HepG2 (cell line): ENCODE results near the gene SHBG. TPM values are rescaled to one million over a fixed set of nuclear protein-coding genes. Genes with fewer than 3 reads are reported as not detected.

Experiments used
- ARHGAP35 ChIP-seq: sonication (generic); formaldehyde crosslinking; IDR thresholded peaks from 2 replicates; pipeline ENCODE4 v1.9.0; 2022; ENCODE audit warnings: mild to moderate bottlenecking, inconsistent platforms, moderate library complexity, missing genetic modification reagents, borderline replicate concordance
- ARID2 ChIP-seq: sonication (generic); formaldehyde crosslinking; IDR thresholded peaks from 2 replicates; pipeline ENCODE4 v1.8.1; 2022; ENCODE audit warnings: mild to moderate bottlenecking, missing genetic modification reagents, borderline replicate concordance
- CAMTA2 ChIP-seq: sonication (generic); formaldehyde crosslinking; IDR thresholded peaks from 2 replicates; pipeline ENCODE4 v1.4.0; 2020; ENCODE audit warnings: mild to moderate bottlenecking, missing genetic modification reagents, borderline replicate concordance
- CCAR2 ChIP-seq: fragments of 200-400 bp; formaldehyde crosslinking; optimal IDR thresholded peaks from 2 replicates; pipeline ENCODE3; 2018; ENCODE audit warnings: low read depth, mild to moderate bottlenecking, low read length, moderate library complexity
- DPF2 ChIP-seq: sonication (generic); formaldehyde crosslinking; IDR thresholded peaks from 2 replicates; pipeline ENCODE4 v1.4.0; 2020; ENCODE audit warnings: mild to moderate bottlenecking, low read depth, missing genetic modification reagents, borderline replicate concordance
- EP300 ChIP-seq, 3 experiments: sonication (generic) in 1 of 3; formaldehyde crosslinking in 1 of 3; IDR thresholded peaks; 2 replicates each; pipeline versions ENCODE4 v1.5.1 to v1.6.1; 2011 to 2020; ENCODE audit warnings: low read depth in 2 of 3, low read length in 2 of 3, borderline replicate concordance in 1 of 3, improper control_type of control experiment in 1 of 3, mild to moderate bottlenecking in 1 of 3, missing genetic modification reagents in 1 of 3, moderate library complexity in 1 of 3
- FIP1L1 ChIP-seq: fragments of 200-400 bp; formaldehyde crosslinking; IDR thresholded peaks from 2 replicates; pipeline ENCODE4 v1.6.1; 2018; ENCODE audit warnings: low read depth, mild to moderate bottlenecking, low read length, moderate library complexity, borderline replicate concordance; ENCODE audit not compliant: insufficient read depth
- GATAD2A ChIP-seq: IDR thresholded peaks from 2 replicates; pipeline ENCODE4 v1.6.1; 2016
- HMGA1 ChIP-seq: sonication (generic); formaldehyde crosslinking; conservative IDR thresholded peaks from 2 replicates; pipeline ENCODE4 v1.4.0; 2020; ENCODE audit warnings: missing genetic modification reagents
- HOXA3 ChIP-seq: sonication (generic); formaldehyde crosslinking; IDR thresholded peaks from 2 replicates; pipeline ENCODE4 v1.5.0; 2020; ENCODE audit warnings: missing genetic modification reagents
- MEF2D ChIP-seq: sonication (generic); formaldehyde crosslinking; IDR thresholded peaks from 2 replicates; pipeline ENCODE4 v1.5.1; 2020; ENCODE audit warnings: mild to moderate bottlenecking, missing genetic modification reagents
- NFYB ChIP-seq: sonication (generic); formaldehyde crosslinking; IDR thresholded peaks from 2 replicates; pipeline ENCODE4 v1.4.0; 2020; ENCODE audit warnings: missing genetic modification reagents
- SALL1 ChIP-seq: sonication (generic); formaldehyde crosslinking; IDR thresholded peaks from 2 replicates; pipeline ENCODE4 v1.8.0; 2022; ENCODE audit warnings: mild to moderate bottlenecking, missing genetic modification reagents
- TBX2 ChIP-seq: sonication (generic); formaldehyde crosslinking; IDR thresholded peaks from 2 replicates; pipeline ENCODE4 v1.5.0; 2020; ENCODE audit warnings: missing genetic modification reagents, mild to moderate bottlenecking, borderline replicate concordance
- ZKSCAN1 ChIP-seq: fragments of 150-350 bp; IDR thresholded peaks from 2 replicates; pipeline ENCODE4 v1.6.1; 2014; ENCODE audit warnings: low read length
- ZNF317 ChIP-seq: sonication (generic); formaldehyde crosslinking; IDR thresholded peaks from 2 replicates; pipeline ENCODE4 v1.5.0; 2020; ENCODE audit warnings: mild to moderate bottlenecking, missing genetic modification reagents
- ZNF33B ChIP-seq: sonication (generic); formaldehyde crosslinking; IDR thresholded peaks from 2 replicates; pipeline ENCODE4 v1.5.1; 2020; ENCODE audit warnings: mild to moderate bottlenecking, missing genetic modification reagents
- ZNF7 ChIP-seq: IDR thresholded peaks from 2 replicates; pipeline ENCODE4 v1.6.1; 2016; ENCODE audit warnings: missing biosample characterization, missing genetic modification reagents
- ZNF841 ChIP-seq: sonication (generic); formaldehyde crosslinking; IDR thresholded peaks from 2 replicates; pipeline ENCODE4 v1.8.1; 2023; ENCODE audit warnings: missing genetic modification reagents, borderline replicate concordance
- polyA plus RNA-seq, 8 experiments: library from polyadenylated mRNA; depleted of rRNA in 3 of 8; stranded (reverse) in 7 of 8; unstranded in 1 of 8; fragments of >200 nt; fragmentation: Illumina TruSeq in 4 of 8; extraction: Trizol in 4 of 8; gene quantifications; 2 replicates each; pipeline versions ENCODE4 v1.2.1 to v1.2.3, GENCODE V29; 2011 to 2016; ENCODE audit warnings: low read depth in 4 of 8, missing spikeins in 1 of 8, mixed read lengths in 1 of 8; ENCODE audit not compliant: insufficient read depth in 1 of 8
- total RNA-seq, 5 experiments: library from RNA; depleted of rRNA; stranded (reverse); fragments of >200 nt; fragmentation: Illumina TruSeq; extraction: Trizol; gene quantifications; 2 replicates each; pipeline ENCODE4 v1.2.3, GENCODE V29; 2016; ENCODE audit warnings: low read depth in 1 of 5
- TF ChIP-seq, protein P1 (sequence below): IDR thresholded peaks from 2 replicates; pipeline ENCODE4 v1.6.1; 2016; ENCODE audit warnings: low read depth, borderline replicate concordance
- TF ChIP-seq, protein P2 (sequence below): IDR thresholded peaks from 2 replicates; pipeline ENCODE4 v1.6.1; 2016
- TF ChIP-seq, protein P3 (sequence below): sonication (generic); formaldehyde crosslinking; IDR thresholded peaks from 2 replicates; pipeline ENCODE4 v1.5.1; 2020; ENCODE audit warnings: mild to moderate bottlenecking, missing genetic modification reagents, borderline replicate concordance
- TF ChIP-seq, protein P4 (sequence below): sonication (generic); formaldehyde crosslinking; IDR thresholded peaks from 2 replicates; pipeline ENCODE4 v1.4.0; 2020; ENCODE audit warnings: low read depth, mild to moderate bottlenecking, missing genetic modification reagents
- TF ChIP-seq, protein P5 (sequence below): IDR thresholded peaks from 2 replicates; pipeline ENCODE4 v1.6.1; 2016; ENCODE audit warnings: missing biosample characterization, missing genetic modification reagents, low read depth
- TF ChIP-seq, protein P6 (sequence below): sonication (generic); formaldehyde crosslinking; IDR thresholded peaks from 2 replicates; pipeline ENCODE4 v1.4.0; 2020; ENCODE audit warnings: mild to moderate bottlenecking, low read depth, missing genetic modification reagents

The SHBG gene
- total and polyA plus RNA-seq, 2 of the 13 experiments (the other 11 are each of a cell fraction or from before 2014, with no cell fraction given) = 4.0 to 6.1 TPM

DNA sequence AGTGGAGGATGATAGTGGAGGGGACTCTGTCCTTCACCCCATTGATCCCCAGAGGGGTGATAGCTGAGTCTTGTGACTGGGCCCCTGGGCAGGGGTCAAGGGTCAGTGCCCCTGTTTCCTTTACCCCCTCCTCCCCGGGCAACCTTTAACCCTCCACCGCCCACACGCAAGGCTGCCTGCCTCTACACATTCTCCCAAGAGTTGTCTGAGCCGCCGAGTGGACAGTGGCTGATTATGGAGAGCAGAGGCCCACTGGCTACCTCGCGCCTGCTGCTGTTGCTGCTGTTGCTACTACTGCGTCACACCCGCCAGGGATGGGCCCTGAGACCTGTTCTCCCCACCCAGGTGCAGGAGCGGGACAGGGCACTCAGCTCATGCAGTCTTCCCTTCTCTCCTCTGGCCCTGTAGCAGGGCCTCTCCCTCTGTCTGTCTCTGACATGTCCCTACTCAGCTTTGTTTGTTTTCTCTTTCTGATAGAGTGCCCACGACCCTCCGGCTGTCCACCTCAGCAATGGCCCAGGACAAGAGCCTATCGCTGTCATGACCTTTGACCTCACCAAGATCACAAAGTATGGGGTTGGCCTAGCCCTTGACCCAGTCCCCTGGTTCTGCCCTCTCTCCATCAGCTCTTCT is at the start of gene SHBG (continued):
- TF ChIP-seq ZNF841 (CRISPR knock-in tag) (no peak), ARHGAP35 (CRISPR knock-in tag) (no peak), MEF2D (CRISPR knock-in tag) (no peak), CAMTA2 (no peak), ZKSCAN1 (no peak), ARID2 (CRISPR knock-in tag) (no peak), ZNF33B (CRISPR knock-in tag) (0 out of 2 replicates have a peak, but pooled peaks have one; percentile 28), HMGA1 (CRISPR knock-in tag) (no peak), CCAR2 (no peak), DPF2 (peak; percentile 37; the same call in 1 of the 2 replicates), TBX2 (CRISPR knock-in tag) (no peak), EP300 (IDR thresholded peaks at IDR 0.05; ENCODE audit: low read depth in 2 of 2, low read length in 2 of 2) (peak in 1 of 2 experiments; percentile 63; a peak in 2 of 4 replicates), EP300 (CRISPR knock-in tag; IDR thresholded peaks at IDR 0.05; ENCODE audit: borderline replicate concordance) (no peak), SALL1 (CRISPR knock-in tag) (0 out of 2 replicates have a peak, but pooled peaks have one; percentile 33), FIP1L1 (no peak), ZNF317 (CRISPR knock-in tag) (no peak), ZNF7 (CRISPR knock-in tag) (no peak), GATAD2A (CRISPR knock-in tag) (peak; percentile 50; the same call in 1 of the 2 replicates), HOXA3 (CRISPR knock-in tag) (no peak), NFYB (no peak)
- TF ChIP-seq, protein P1, sequence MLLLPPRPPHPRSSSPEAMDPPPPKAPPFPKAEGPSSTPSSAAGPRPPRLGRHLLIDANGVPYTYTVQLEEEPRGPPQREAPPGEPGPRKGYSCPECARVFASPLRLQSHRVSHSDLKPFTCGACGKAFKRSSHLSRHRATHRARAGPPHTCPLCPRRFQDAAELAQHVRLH = no peak
- TF ChIP-seq, protein P2, sequence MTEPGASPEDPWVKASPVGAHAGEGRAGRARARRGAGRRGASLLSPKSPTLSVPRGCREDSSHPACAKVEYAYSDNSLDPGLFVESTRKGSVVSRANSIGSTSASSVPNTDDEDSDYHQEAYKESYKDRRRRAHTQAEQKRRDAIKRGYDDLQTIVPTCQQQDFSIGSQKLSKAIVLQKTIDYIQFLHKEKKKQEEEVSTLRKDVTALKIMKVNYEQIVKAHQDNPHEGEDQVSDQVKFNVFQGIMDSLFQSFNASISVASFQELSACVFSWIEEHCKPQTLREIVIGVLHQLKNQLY (CRISPR knock-in tag) = no peak
- TF ChIP-seq, protein P3, sequence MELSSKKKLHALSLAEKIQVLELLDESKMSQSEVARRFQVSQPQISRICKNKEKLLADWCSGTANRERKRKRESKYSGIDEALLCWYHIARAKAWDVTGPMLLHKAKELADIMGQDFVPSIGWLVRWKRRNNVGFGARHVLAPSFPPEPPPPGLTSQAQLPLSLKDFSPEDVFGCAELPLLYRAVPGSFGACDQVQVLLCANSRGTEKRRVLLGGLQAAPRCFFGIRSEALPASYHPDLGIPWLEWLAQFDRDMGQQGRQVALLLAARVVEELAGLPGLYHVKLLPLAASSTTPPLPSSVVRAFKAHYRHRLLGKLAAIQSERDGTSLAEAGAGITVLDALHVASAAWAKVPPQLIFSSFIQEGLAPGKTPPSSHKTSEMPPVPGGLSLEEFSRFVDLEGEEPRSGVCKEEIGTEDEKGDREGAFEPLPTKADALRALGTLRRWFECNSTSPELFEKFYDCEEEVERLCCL (CRISPR knock-in tag) = no peak
- TF ChIP-seq, protein P4, sequence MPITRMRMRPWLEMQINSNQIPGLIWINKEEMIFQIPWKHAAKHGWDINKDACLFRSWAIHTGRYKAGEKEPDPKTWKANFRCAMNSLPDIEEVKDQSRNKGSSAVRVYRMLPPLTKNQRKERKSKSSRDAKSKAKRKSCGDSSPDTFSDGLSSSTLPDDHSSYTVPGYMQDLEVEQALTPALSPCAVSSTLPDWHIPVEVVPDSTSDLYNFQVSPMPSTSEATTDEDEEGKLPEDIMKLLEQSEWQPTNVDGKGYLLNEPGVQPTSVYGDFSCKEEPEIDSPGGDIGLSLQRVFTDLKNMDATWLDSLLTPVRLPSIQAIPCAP (CRISPR knock-in tag) = no peak
- TF ChIP-seq, protein P5, sequence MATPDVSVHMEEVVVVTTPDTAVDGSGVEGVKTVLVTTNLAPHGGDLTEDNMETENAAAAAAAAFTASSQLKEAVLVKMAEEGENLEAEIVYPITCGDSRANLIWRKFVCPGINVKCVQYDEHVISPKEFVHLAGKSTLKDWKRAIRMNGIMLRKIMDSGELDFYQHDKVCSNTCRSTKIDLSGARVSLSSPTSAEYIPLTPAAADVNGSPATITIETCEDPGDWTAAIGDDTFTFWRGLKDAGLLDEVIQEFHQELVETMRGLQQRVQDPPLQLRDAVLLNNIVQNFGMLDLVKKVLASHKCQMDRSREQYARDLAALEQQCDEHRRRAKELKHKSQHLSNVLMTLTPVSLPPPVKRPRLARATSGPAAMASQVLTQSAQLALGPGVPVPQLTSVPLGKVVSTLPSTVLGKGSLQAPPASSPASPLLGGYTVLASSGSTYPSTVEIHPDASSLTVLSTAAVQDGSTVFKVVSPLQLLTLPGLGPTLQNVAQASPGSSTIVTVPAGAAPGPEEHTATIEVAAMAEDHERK (CRISPR knock-in tag) = no peak
- TF ChIP-seq, protein P6, sequence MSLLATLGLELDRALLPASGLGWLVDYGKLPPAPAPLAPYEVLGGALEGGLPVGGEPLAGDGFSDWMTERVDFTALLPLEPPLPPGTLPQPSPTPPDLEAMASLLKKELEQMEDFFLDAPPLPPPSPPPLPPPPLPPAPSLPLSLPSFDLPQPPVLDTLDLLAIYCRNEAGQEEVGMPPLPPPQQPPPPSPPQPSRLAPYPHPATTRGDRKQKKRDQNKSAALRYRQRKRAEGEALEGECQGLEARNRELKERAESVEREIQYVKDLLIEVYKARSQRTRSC (CRISPR knock-in tag) = no peak
